Measurements from ENCODE around the gene RAG1.
A peak's percentile ranks its signal among the peaks of the same experiment; 100 is the strongest.

Gene RAG1

DNA sequence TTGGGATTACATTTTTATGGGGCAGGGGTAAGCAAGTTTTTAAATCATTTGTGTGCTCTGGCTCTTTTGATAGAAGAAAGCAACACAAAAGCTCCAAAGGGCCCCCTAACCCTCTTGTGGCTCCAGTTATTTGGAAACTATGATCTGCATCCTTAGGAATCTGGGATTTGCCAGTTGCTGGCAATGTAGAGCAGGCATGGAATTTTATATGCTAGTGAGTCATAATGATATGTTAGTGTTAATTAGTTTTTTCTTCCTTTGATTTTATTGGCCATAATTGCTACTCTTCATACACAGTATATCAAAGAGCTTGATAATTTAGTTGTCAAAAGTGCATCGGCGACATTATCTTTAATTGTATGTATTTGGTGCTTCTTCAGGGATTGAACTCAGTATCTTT lies 10.1 kb downstream of the RAG1 start:
- peaks cover 0 to 4% (median 0%) of the 10 kb centered on the region in 3 donors for H3K9me3 ChIP-seq
- intact Hi-C loops (cut with DNase I; ENCODE audit: low total_unique reads) = no loop called here

DNA sequence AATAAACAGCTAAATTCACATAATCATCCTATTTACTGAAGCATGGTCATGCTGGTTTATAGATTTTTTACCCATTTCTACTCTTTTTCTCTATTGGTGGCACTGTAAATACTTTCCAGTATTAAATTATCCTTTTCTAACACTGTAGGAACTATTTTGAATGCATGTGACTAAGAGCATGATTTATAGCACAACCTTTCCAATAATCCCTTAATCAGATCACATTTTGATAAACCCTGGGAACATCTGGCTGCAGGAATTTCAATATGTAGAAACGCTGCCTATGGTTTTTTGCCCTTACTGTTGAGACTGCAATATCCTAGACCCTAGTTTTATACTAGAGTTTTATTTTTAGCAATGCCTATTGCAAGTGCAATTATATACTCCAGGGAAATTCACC lies 10.7 kb downstream of the RAG1 start:
- no peaks in the 10 kb centered on the region for H3K27me3 ChIP-seq
- intact Hi-C loops (cut with DNase I; ENCODE audit: low total_unique reads) = no loop called here
- DNase-seq = no peak
- no peaks in the 10 kb centered on the region for H3K36me3 ChIP-seq
- H3K9me3 ChIP-seq = peaks cover 0 to 4% (median 0%) of the 10 kb centered on the region in 3 donors
- TF ChIP-seq, protein P1, sequence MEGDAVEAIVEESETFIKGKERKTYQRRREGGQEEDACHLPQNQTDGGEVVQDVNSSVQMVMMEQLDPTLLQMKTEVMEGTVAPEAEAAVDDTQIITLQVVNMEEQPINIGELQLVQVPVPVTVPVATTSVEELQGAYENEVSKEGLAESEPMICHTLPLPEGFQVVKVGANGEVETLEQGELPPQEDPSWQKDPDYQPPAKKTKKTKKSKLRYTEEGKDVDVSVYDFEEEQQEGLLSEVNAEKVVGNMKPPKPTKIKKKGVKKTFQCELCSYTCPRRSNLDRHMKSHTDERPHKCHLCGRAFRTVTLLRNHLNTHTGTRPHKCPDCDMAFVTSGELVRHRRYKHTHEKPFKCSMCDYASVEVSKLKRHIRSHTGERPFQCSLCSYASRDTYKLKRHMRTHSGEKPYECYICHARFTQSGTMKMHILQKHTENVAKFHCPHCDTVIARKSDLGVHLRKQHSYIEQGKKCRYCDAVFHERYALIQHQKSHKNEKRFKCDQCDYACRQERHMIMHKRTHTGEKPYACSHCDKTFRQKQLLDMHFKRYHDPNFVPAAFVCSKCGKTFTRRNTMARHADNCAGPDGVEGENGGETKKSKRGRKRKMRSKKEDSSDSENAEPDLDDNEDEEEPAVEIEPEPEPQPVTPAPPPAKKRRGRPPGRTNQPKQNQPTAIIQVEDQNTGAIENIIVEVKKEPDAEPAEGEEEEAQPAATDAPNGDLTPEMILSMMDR (IDR thresholded peaks at IDR 0.05) = no peak
- H3K4me3 ChIP-seq = no peak overlapping the region
- H3K27ac ChIP-seq = no peak overlapping the region
- peaks cover 0 to 29% (median 6%) of the 10 kb centered on the region in 4 donors for H3K4me1 ChIP-seq

More for the DNA sequence above, 10.1 kb downstream of the RAG1 start:
- TF ChIP-seq, protein P1 (IDR thresholded peaks at IDR 0.05) = no peak
- Histone ChIP-seq H3K4me1 (peaks cover 0 to 29% (median 6%) of the 10 kb centered on the region in 4 donors), H3K27me3 (no peaks in the 10 kb centered on the region), H3K27ac (peak overlapping the region in 1 of 2 donors; percentile 54), H3K36me3 (no peaks in the 10 kb centered on the region), H3K4me3 (no peak overlapping the region)
- no peak for DNase-seq

DNA sequence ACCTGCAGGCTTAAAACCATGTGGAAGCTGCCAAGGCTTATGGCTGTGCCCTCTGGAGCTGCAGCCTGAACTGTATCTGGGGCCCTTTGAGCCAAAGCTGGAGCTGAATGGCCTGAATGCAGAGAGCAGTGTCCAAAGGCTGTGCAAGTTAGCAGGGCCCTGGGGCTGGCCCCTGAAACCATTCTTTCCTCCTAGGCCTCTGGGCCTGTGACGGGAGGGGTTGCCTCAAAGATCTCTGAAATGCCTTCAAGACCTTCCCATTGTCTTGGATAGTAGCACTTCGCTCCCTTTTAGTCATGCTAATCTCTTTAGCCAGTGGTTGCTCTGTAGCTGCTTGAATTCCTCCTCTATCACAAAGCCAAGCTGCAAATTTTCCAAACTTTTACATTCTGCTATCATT lies 13.7 kb downstream of the RAG1 start:
- H3K9me3 ChIP-seq = peaks cover 0 to 4% (median 0%) of the 10 kb centered on the region in 3 donors
- no peaks in the 10 kb centered on the region for H3K27me3 ChIP-seq
- peaks cover 0 to 24% (median 6%) of the 10 kb centered on the region in 4 donors for H3K4me1 ChIP-seq
- H3K27ac ChIP-seq = no peak overlapping the region
- no peaks in the 10 kb centered on the region for H3K36me3 ChIP-seq
- TF ChIP-seq, protein P1 (IDR thresholded peaks at IDR 0.05) = no peak
- intact Hi-C loops (cut with DNase I; ENCODE audit: low total_unique reads) = no loop called here
- no peak overlapping the region for H3K4me3 ChIP-seq
- no peak for DNase-seq

- Histone ChIP-seq H3K36me3 (no peaks in the 10 kb centered on the region), H3K4me3 (no peak overlapping the region), H3K27me3 (no peaks in the 10 kb centered on the region), H3K9me3 (peaks cover 0 to 4% (median 0%) of the 10 kb centered on the region in 3 donors), H3K27ac (no peak overlapping the region), H3K4me1 (peaks cover 0 to 4% (median 0%) of the 10 kb centered on the region in 4 donors)
- intact Hi-C loops (cut with DNase I; ENCODE audit: low total_unique reads) = no loop called here
- TF ChIP-seq, protein P1 (IDR thresholded peaks at IDR 0.05) = no peak
- no peak for DNase-seq
Observed at GRCh38 chr11:36583667-36584066, 15.9 kb downstream of the RAG1 start.

DNA sequence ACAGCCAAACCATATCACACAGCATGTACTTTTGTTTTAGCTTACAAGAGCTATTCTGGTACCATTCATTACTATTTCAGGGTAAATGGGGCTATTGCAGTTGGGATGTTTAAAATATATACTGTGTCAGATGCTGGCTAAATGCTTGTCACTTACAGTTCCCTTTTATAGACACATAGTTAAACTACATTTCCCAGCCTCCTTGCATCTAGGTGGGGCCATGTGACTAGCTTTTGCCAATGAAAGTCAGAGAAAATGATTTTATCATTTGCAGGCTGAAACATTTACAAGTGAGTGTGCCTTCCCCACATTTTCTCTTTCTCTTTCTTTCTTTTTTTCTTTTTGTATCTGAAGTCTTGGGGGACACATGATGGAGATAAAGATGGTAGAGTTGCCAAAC lies 18.7 kb downstream of the RAG1 start:
- no peak for DNase-seq

More for the DNA sequence above, 18.7 kb downstream of the RAG1 start:
- H3K4me1 ChIP-seq = no peaks in the 10 kb centered on the region
- H3K36me3 ChIP-seq = no peaks in the 10 kb centered on the region
- no peak overlapping the region for H3K27ac ChIP-seq
- intact Hi-C loops (cut with DNase I; ENCODE audit: low total_unique reads) = no loop called here
- H3K4me3 ChIP-seq = no peak overlapping the region
- H3K9me3 ChIP-seq = peaks cover 0 to 2% (median 0%) of the 10 kb centered on the region in 3 donors
- H3K27me3 ChIP-seq = no peaks in the 10 kb centered on the region
- TF ChIP-seq, protein P1 (IDR thresholded peaks at IDR 0.05) = no peak
